WTC11 (cell line): ENCODE measurements around the gene FHL1. TPM values are rescaled to one million over a fixed set of nuclear protein-coding genes. Genes with fewer than 3 reads are reported as not detected.
A peak's percentile ranks its signal among the peaks of the same experiment; 100 is the strongest.

Experiments
- ATAC-seq: fragments of 200-7000 bp; cut with Tn5 transposase; 2 replicates; pipeline ENCODE4 v1.10.0; 2021; ENCODE audit warnings: mild to moderate bottlenecking, moderate library complexity
- CTCF ChIA-PET: fragments of 300-600 bp; sonication (Branson Sonifier 250); formaldehyde crosslinking; loops from one replicate; lab custom pipeline; 2021; ENCODE audit warnings: antibody characterized with exemption; lab: Charles Lee
- POLR2A ChIA-PET: fragments of 350-600 bp; sonication (Branson Sonifier 250); formaldehyde crosslinking; loops from one replicate; lab custom pipeline; 2021; ENCODE audit warnings: antibody characterized with exemption; lab: Charles Lee
- DNase-seq: peaks from one replicate; pipeline ENCODE4 v3.0.0; 2021; ENCODE audit warnings: low spot score
- H3K27ac Mint-ChIP-seq: 2 replicates; pipeline ENCODE4 v1.8.0; 2021; ENCODE audit warnings: mixed read lengths
- H3K27me3 Mint-ChIP-seq: 2 replicates; pipeline ENCODE4 v1.8.0; 2021; ENCODE audit warnings: low read depth, mild to moderate bottlenecking, moderate library complexity, mixed read lengths
- H3K36me3 Mint-ChIP-seq: 2 replicates; pipeline ENCODE4 v1.8.0; 2021; ENCODE audit warnings: mixed read lengths
- H3K4me1 Mint-ChIP-seq: 2 replicates; pipeline ENCODE4 v1.8.0; 2022; ENCODE audit warnings: mixed read lengths
- H3K4me3 Mint-ChIP-seq: 2 replicates; pipeline ENCODE4 v1.8.0; 2021; ENCODE audit warnings: mild to moderate bottlenecking, moderate library complexity, mixed read lengths
- H3K9me3 Mint-ChIP-seq: 2 replicates; pipeline ENCODE4 v1.8.0; 2021; ENCODE audit warnings: mixed read lengths
- AR ChIP-seq: fragments of 250-450 bp; sonication (Bioruptor Pico); IDR thresholded peaks from 2 replicates; pipeline ENCODE4 v1.9.0; 2021; ENCODE audit warnings: mild to moderate bottlenecking
- ESRRA ChIP-seq: sonication (generic); formaldehyde crosslinking; IDR thresholded peaks from 2 replicates; pipeline ENCODE4 v1.8.1; 2022; ENCODE audit warnings: mild to moderate bottlenecking, missing genetic modification reagents, borderline replicate concordance
- ETV6 ChIP-seq: sonication (generic); formaldehyde crosslinking; IDR thresholded peaks from 2 replicates; pipeline ENCODE4 v1.8.1; 2022; ENCODE audit warnings: mild to moderate bottlenecking, missing genetic modification reagents
- FOXK1 ChIP-seq: sonication (generic); formaldehyde crosslinking; IDR thresholded peaks from 2 replicates; pipeline ENCODE4 v1.8.0; 2022; ENCODE audit warnings: mild to moderate bottlenecking, moderate library complexity, missing genetic modification reagents
- IRF2 ChIP-seq: sonication (generic); formaldehyde crosslinking; IDR thresholded peaks from 2 replicates; pipeline ENCODE4 v1.8.0; 2022; ENCODE audit warnings: low read depth, missing genetic modification reagents, borderline replicate concordance
- ZBTB21 ChIP-seq: sonication (generic); formaldehyde crosslinking; IDR thresholded peaks from 2 replicates; pipeline ENCODE4 v1.8.1; 2023; ENCODE audit warnings: mild to moderate bottlenecking, missing genetic modification reagents, borderline replicate concordance
- ZNF281 ChIP-seq: sonication (generic); formaldehyde crosslinking; IDR thresholded peaks from 2 replicates; pipeline ENCODE4 v1.8.0; 2023; ENCODE audit warnings: mild to moderate bottlenecking, missing genetic modification reagents
- ZNF532 ChIP-seq: fragments of 250-450 bp; sonication (Bioruptor Pico); IDR thresholded peaks from 2 replicates; pipeline ENCODE4 v1.9.0; 2021; ENCODE audit warnings: mild to moderate bottlenecking, borderline replicate concordance
- total RNA-seq: library from RNA; stranded (reverse); gene quantifications from 3 replicates; pipeline ENCODE4 v1.2.3, GENCODE V29; 2021
- TF ChIP-seq, protein P1 (sequence below): sonication (generic); formaldehyde crosslinking; IDR thresholded peaks from 2 replicates; pipeline ENCODE4 v1.8.1; 2023; ENCODE audit warnings: mild to moderate bottlenecking, missing genetic modification reagents
- TF ChIP-seq, protein P2 (sequence below): sonication (generic); formaldehyde crosslinking; IDR thresholded peaks from 2 replicates; pipeline ENCODE4 v1.8.1; 2023; ENCODE audit warnings: mild to moderate bottlenecking, missing genetic modification reagents, borderline replicate concordance

Gene FHL1
- total RNA-seq, 1 experiment from 2014 or later = 43.5 TPM

DNA sequence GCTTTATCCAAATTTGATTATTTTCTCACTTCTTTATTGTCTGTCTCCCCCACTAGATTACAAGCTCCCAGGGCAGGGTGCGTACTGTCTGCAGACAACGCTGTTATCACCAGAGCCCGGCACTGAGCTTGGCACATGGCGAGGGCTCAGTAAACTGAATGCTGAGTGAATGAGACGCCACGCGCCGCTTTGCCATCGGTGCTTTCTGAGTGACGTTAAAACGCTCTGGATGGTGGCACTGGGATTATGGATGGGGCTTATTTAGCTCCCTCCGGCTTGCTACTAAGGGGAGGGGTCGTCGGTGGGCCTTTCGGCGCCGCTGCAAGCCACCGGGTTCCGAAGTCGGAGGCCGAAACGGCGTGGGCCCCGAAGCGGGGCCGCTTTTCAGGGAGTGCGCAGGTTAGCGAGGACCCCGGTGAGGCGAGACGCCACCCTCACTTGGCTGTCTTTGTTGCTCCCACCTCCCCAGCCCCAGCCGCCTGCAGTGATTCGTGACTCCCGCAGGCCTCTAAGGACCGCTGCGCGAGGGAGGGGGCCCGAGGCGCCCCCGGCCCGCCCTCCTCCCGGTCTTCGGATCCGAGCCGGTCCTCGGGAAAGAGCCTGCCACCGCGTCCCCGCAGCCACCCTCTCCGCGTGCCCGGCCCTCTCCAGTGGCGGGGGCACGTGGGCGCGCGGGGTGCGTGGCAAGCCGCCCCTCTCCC, 569 bp upstream of the FHL1 start (continued):
- TF ChIP-seq, protein P1, sequence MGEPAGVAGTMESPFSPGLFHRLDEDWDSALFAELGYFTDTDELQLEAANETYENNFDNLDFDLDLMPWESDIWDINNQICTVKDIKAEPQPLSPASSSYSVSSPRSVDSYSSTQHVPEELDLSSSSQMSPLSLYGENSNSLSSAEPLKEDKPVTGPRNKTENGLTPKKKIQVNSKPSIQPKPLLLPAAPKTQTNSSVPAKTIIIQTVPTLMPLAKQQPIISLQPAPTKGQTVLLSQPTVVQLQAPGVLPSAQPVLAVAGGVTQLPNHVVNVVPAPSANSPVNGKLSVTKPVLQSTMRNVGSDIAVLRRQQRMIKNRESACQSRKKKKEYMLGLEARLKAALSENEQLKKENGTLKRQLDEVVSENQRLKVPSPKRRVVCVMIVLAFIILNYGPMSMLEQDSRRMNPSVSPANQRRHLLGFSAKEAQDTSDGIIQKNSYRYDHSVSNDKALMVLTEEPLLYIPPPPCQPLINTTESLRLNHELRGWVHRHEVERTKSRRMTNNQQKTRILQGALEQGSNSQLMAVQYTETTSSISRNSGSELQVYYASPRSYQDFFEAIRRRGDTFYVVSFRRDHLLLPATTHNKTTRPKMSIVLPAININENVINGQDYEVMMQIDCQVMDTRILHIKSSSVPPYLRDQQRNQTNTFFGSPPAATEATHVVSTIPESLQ (CRISPR knock-in tag) = no peak
- TF ChIP-seq ZBTB21 (CRISPR knock-in tag) (no peak), IRF2 (CRISPR knock-in tag) (no peak), ZNF532 (no peak), ESRRA (CRISPR knock-in tag) (no peak), ETV6 (CRISPR knock-in tag) (no peak), AR (no peak)
- TF ChIP-seq, protein P2, sequence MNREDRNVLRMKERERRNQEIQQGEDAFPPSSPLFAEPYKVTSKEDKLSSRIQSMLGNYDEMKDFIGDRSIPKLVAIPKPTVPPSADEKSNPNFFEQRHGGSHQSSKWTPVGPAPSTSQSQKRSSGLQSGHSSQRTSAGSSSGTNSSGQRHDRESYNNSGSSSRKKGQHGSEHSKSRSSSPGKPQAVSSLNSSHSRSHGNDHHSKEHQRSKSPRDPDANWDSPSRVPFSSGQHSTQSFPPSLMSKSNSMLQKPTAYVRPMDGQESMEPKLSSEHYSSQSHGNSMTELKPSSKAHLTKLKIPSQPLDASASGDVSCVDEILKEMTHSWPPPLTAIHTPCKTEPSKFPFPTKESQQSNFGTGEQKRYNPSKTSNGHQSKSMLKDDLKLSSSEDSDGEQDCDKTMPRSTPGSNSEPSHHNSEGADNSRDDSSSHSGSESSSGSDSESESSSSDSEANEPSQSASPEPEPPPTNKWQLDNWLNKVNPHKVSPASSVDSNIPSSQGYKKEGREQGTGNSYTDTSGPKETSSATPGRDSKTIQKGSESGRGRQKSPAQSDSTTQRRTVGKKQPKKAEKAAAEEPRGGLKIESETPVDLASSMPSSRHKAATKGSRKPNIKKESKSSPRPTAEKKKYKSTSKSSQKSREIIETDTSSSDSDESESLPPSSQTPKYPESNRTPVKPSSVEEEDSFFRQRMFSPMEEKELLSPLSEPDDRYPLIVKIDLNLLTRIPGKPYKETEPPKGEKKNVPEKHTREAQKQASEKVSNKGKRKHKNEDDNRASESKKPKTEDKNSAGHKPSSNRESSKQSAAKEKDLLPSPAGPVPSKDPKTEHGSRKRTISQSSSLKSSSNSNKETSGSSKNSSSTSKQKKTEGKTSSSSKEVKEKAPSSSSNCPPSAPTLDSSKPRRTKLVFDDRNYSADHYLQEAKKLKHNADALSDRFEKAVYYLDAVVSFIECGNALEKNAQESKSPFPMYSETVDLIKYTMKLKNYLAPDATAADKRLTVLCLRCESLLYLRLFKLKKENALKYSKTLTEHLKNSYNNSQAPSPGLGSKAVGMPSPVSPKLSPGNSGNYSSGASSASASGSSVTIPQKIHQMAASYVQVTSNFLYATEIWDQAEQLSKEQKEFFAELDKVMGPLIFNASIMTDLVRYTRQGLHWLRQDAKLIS (CRISPR knock-in tag) = no peak

- TF ChIP-seq ZNF281 (CRISPR knock-in tag) = no peak
- no peak for TF ChIP-seq FOXK1 (CRISPR knock-in tag)
- DNase-seq (peak; percentile 16), ATAC-seq (peak; percentile 16)
- CTCF ChIA-PET = interaction anchor here (0.8 kb wide), 1 partner anchor 15 kb away, joined by 3 read pairs; no protein-coding TSS in a partner anchor
- H3K27ac Mint-ChIP-seq = no peak overlapping the region
- H3K36me3 Mint-ChIP-seq = no peaks in the 10 kb centered on the region
- POLR2A ChIA-PET = no interaction called here
- H3K4me3 Mint-ChIP-seq = peak overlapping the region; percentile 68
- peaks cover 17% of the 10 kb centered on the region for H3K4me1 Mint-ChIP-seq
- peaks cover 31% of the 10 kb centered on the region for H3K27me3 Mint-ChIP-seq
- no peaks in the 10 kb centered on the region for H3K9me3 Mint-ChIP-seq
Measured at GRCh38 chrX:136147976-136148375, 643 bp downstream of the FHL1 start.
